ENCODE measurements around the gene ZNF574.

GRCh38 chr19:42075616-42076379 is at the start of gene ZNF574:
- no peak for TF ChIP-seq EZH2 (IDR thresholded peaks at IDR 0.05; ENCODE audit: borderline replicate concordance, low read depth, low read length, poor library complexity, severe bottlenecking)
- TF ChIP-seq, protein P1, sequence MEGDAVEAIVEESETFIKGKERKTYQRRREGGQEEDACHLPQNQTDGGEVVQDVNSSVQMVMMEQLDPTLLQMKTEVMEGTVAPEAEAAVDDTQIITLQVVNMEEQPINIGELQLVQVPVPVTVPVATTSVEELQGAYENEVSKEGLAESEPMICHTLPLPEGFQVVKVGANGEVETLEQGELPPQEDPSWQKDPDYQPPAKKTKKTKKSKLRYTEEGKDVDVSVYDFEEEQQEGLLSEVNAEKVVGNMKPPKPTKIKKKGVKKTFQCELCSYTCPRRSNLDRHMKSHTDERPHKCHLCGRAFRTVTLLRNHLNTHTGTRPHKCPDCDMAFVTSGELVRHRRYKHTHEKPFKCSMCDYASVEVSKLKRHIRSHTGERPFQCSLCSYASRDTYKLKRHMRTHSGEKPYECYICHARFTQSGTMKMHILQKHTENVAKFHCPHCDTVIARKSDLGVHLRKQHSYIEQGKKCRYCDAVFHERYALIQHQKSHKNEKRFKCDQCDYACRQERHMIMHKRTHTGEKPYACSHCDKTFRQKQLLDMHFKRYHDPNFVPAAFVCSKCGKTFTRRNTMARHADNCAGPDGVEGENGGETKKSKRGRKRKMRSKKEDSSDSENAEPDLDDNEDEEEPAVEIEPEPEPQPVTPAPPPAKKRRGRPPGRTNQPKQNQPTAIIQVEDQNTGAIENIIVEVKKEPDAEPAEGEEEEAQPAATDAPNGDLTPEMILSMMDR (conservative IDR thresholded peaks at IDR 0.05; ENCODE audit: low read depth, low read length) = no peak
